Activated B cell treated with CpG ODN at 0.5 μM for 24 hours (primary cell): ENCODE measurements around the gene C14orf93. TPM values are rescaled to one million over a fixed set of nuclear protein-coding genes. Genes with fewer than 3 reads are reported as not detected.
A peak's percentile ranks its signal among the peaks of the same experiment; 100 is the strongest.
"Not testable (repeated sequence)": the region's sequence is repeated elsewhere in the genome, so short reads cannot be mapped to it uniquely, and the experiment has no call there.

Experiments used
- ATAC-seq: fragments of 200-7000 bp; cut with Tn5 transposase; one replicate; pipeline ENCODE4 v1.10.0; 2021; ENCODE audit warnings: low read depth, mild to moderate bottlenecking, moderate library complexity
- CTCF ChIA-PET: fragments of 350-600 bp; sonication (Branson Sonifier 250); formaldehyde crosslinking; loops from one replicate; lab custom pipeline; 2021; ENCODE audit warnings: antibody characterized with exemption; lab: Charles Lee
- POLR2A ChIA-PET: fragments of 350-600 bp; sonication (Branson Sonifier 250); formaldehyde crosslinking; loops from one replicate; lab custom pipeline; 2021; ENCODE audit warnings: antibody characterized with exemption; lab: Charles Lee
- DNase-seq: peaks from one replicate; pipeline ENCODE4 v3.0.0; 2022
- H3K27ac Mint-ChIP-seq: one replicate; pipeline ENCODE4 v1.8.0; 2020; ENCODE audit warnings: mixed read lengths
- H3K27me3 Mint-ChIP-seq: one replicate; pipeline ENCODE4 v1.8.0; 2021; ENCODE audit warnings: mixed read lengths
- H3K36me3 Mint-ChIP-seq: one replicate; pipeline ENCODE4 v1.8.0; 2021; ENCODE audit warnings: low read depth, mixed read lengths
- H3K4me1 Mint-ChIP-seq: one replicate; pipeline ENCODE4 v1.8.0; 2021; ENCODE audit warnings: mixed read lengths
- H3K4me3 Mint-ChIP-seq: one replicate; pipeline ENCODE4 v1.8.0; 2020; ENCODE audit warnings: mild to moderate bottlenecking, mixed read lengths
- H3K9me3 Mint-ChIP-seq: one replicate; pipeline ENCODE4 v1.8.0; 2020; ENCODE audit warnings: mixed read lengths
- intact Hi-C: fragments of 100-400 bp; cut with micrococcal nuclease; formaldehyde crosslinking; loops from one replicate; pipeline ENCODE4 v1.15.1; 2024
- total RNA-seq: library from RNA; stranded (reverse); gene quantifications from 2 replicates; pipeline ENCODE4 v1.2.3, GENCODE V29; 2022
- TF ChIP-seq, protein P1 (sequence below): fragments of 200-600 bp; IDR thresholded peaks from one replicate; pipeline ENCODE4 v1.8.0; 2022; ENCODE audit warnings: antibody characterized with exemption, mild to moderate bottlenecking

Gene C14orf93
- total RNA-seq, 1 donor from 2014 or later, result 13.5 TPM

GRCh38 chr14:23017091-23017490 is 7.1 kb upstream of the C14orf93 start:
- no peaks in the 10 kb centered on the region for H3K4me1 Mint-ChIP-seq
- TF ChIP-seq, protein P1, sequence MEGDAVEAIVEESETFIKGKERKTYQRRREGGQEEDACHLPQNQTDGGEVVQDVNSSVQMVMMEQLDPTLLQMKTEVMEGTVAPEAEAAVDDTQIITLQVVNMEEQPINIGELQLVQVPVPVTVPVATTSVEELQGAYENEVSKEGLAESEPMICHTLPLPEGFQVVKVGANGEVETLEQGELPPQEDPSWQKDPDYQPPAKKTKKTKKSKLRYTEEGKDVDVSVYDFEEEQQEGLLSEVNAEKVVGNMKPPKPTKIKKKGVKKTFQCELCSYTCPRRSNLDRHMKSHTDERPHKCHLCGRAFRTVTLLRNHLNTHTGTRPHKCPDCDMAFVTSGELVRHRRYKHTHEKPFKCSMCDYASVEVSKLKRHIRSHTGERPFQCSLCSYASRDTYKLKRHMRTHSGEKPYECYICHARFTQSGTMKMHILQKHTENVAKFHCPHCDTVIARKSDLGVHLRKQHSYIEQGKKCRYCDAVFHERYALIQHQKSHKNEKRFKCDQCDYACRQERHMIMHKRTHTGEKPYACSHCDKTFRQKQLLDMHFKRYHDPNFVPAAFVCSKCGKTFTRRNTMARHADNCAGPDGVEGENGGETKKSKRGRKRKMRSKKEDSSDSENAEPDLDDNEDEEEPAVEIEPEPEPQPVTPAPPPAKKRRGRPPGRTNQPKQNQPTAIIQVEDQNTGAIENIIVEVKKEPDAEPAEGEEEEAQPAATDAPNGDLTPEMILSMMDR, result no peak
- no peak for ATAC-seq
- H3K4me3 Mint-ChIP-seq, result no peak overlapping the region
- H3K27ac Mint-ChIP-seq, result no peak overlapping the region
- intact Hi-C loops, result no loop called here
- POLR2A ChIA-PET, result interaction anchor here (1.0 kb wide), 1 partner anchor 10 kb away, joined by 5 read pairs; no protein-coding TSS in a partner anchor
- H3K36me3 Mint-ChIP-seq, result peaks cover 2% of the 10 kb centered on the region
- no peak for DNase-seq
- H3K9me3 Mint-ChIP-seq, result no peaks in the 10 kb centered on the region
- CTCF ChIA-PET, result interaction anchor here (1.2 kb wide), 1 partner anchor 22 kb away, joined by 3 read pairs; no protein-coding TSS in a partner anchor
- no peaks in the 10 kb centered on the region for H3K27me3 Mint-ChIP-seq

GRCh38 chr14:23015618-23016017 is 5.7 kb upstream of the C14orf93 start:
- TF ChIP-seq, protein P1, result no peak
- Mint-ChIP-seq H3K36me3 (no peaks in the 10 kb centered on the region), H3K27ac (no peak overlapping the region), H3K4me1 (peaks cover 2% of the 10 kb centered on the region), H3K9me3 (no peaks in the 10 kb centered on the region), H3K27me3 (no peaks in the 10 kb centered on the region), H3K4me3 (no peak overlapping the region)
- intact Hi-C loops, result no loop called here
- ChIA-PET CTCF (interaction anchor here (1.8 to 3.0 kb wide), 2 partner anchors 21 to 29 kb away, joined by 7 to 8 read pairs; no protein-coding TSS in a partner anchor), POLR2A (interaction anchor here (1.1 kb wide), 1 partner anchor 9 kb away, joined by 3 read pairs; no protein-coding TSS in a partner anchor)
- ATAC-seq (no peak), DNase-seq (no peak)

DNA sequence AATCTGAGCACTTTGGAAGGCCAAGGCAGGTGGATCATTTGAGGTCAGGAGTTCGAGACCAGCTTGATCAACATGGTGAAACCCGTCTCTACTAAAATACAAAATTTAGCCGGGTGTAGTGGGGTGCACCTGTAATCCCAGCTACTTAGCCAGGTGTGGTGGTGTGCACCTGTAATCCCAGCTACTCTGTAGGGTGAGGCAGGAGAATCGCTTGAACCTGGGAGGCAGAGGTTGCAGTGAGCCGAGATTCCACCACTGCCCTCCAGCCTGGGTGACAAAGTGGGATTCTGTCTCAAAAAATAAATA is 3.8 kb upstream of the C14orf93 start:
- H3K27me3 Mint-ChIP-seq, DNase-seq, intact Hi-C loops, H3K27ac Mint-ChIP-seq, POLR2A ChIA-PET, H3K9me3 Mint-ChIP-seq, H3K36me3 Mint-ChIP-seq, ATAC-seq, H3K4me3 Mint-ChIP-seq: not testable (repeated sequence)
- H3K4me1 Mint-ChIP-seq, result peaks cover 18% of the 10 kb centered on the region
- CTCF ChIA-PET, result interaction anchor here (3.0 kb wide), 1 partner anchor 19 kb away, joined by 8 read pairs; no protein-coding TSS in a partner anchor

GRCh38 chr14:23013054-23013748 is 3.3 kb upstream of the C14orf93 start:
- Mint-ChIP-seq H3K27me3 (no peaks in the 10 kb centered on the region), H3K4me1 (peaks cover 22% of the 10 kb centered on the region), H3K4me3 (no peak overlapping the region), H3K27ac (no peak overlapping the region), H3K36me3 (peaks cover 2% of the 10 kb centered on the region), H3K9me3 (no peaks in the 10 kb centered on the region)
- ATAC-seq (no peak), DNase-seq (no peak)
- TF ChIP-seq, protein P1, result no peak
- ChIA-PET CTCF (interaction anchor here (1.0 to 3.0 kb wide), 2 partner anchors 18 to 45 kb away, joined by 3 to 8 read pairs; no protein-coding TSS in a partner anchor), POLR2A (no interaction called here)
- intact Hi-C loops, result no loop called here

- peaks cover 47% of the 10 kb centered on the region for H3K4me1 Mint-ChIP-seq
- intact Hi-C loops, result loop anchor here (5.0 kb wide), 2 partner anchors 122 to 293 kb away; partner anchors contain the start of gene PPP1R3E
- peak overlapping the region; percentile 97 for H3K27ac Mint-ChIP-seq
Observed at GRCh38 chr14:23009483-23009938, 432 bp downstream of the C14orf93 start.

More at GRCh38 chr14:23009483-23009938, 432 bp downstream of the C14orf93 start:
- TF ChIP-seq, protein P1, result no peak
- H3K27me3 Mint-ChIP-seq, result no peaks in the 10 kb centered on the region
- peak overlapping the region; percentile 95 for H3K4me3 Mint-ChIP-seq
- H3K9me3 Mint-ChIP-seq, result no peaks in the 10 kb centered on the region
- DNase-seq (no peak), ATAC-seq (no peak)
- H3K36me3 Mint-ChIP-seq, result peaks cover 11% of the 10 kb centered on the region
- ChIA-PET CTCF (interaction anchor here (1.1 to 3.8 kb wide), 2 partner anchors 15 to 23 kb away, joined by 3 to 33 read pairs; no protein-coding TSS in a partner anchor), POLR2A (interaction anchor here (1.3 kb wide), 1 partner anchor 138 kb away, joined by 3 read pairs; the partner anchor contains the start of gene LRP10)
